ENCODE results near the gene SKP1. TPM values are rescaled to one million over a fixed set of nuclear protein-coding genes. Genes with fewer than 3 reads are reported as not detected.
A peak's percentile ranks its signal among the peaks of the same experiment; 100 is the strongest.
"Not testable (repeated sequence)": the region's sequence is repeated elsewhere in the genome, so short reads cannot be mapped to it uniquely, and the experiment has no call there.

SKP1 gene
- total RNA-seq = 506 TPM
- long read RNA-seq, full-length matches to known transcripts = 615 of 623 reads
- long read RNA-seq, partial matches to known transcripts = 2 of 623 reads
- long read RNA-seq, other reads (novel, unspliced or antisense) = 6 of 623 reads

DNA sequence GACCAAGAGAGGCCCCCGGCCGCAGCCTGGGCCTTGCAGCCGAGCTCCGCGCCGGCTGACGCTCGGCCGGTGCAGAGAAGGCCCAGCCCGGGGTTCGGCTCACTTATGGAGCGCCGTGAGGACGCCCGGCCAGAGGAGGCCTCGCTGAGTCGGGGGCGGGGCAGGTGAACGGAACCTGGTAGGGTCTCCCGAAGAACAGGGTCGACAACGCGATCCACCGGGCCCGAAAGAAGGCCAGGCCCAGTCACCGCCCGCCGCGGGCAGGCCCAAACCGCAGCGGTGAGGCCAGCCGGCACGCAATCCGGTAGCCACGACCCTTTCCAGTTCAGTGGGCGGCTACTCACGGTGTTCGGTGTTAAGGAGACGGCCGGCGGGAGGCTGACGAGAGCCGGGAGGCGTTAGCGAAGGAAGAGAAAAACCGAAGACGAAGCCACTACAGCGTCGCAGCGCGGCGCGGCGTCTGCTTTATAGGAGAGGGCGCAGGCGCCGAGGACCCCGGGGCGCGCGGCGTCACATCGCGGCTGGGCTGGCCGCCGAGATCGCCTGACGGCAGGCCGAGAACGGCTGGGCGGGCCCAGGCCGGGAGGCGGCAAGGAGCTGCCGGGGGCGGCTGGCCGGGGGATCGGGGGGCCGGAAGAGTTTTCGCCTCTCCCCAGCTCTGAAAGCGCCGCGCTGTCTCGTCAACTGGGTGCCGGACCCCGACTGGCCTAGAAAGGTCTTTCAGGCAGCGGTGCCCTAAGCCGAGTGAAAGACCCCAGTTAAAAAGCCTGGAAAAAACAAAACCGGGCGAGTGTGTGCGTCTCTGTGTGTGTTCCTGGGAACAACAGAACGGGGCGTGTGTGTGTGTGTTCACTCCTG, at the start of gene SKP1:
Gene SKP1 (minus strand): TSS at position 440 of the 858 bp plus-strand sequence. CDS start 2,928 bp downstream, outside the sequence.
- Histone ChIP-seq H3K4me1 (peaks cover 58% of the 10 kb centered on the region), H3K4me3 (peak within 1 kb of the TSS; percentile 96), H3K9me3 (replicated peaks) (no peaks in the 10 kb centered on the region), H3K36me3 (peaks cover 17% of the 10 kb centered on the region), H3K27me3 (ENCODE audit: low read depth) (no peaks in the 10 kb centered on the region), H3K27ac (replicated peaks) (peak within 1 kb of the TSS; percentile 100)
- DNase-seq = peak; percentile 85
- TF ChIP-seq, protein P1, sequence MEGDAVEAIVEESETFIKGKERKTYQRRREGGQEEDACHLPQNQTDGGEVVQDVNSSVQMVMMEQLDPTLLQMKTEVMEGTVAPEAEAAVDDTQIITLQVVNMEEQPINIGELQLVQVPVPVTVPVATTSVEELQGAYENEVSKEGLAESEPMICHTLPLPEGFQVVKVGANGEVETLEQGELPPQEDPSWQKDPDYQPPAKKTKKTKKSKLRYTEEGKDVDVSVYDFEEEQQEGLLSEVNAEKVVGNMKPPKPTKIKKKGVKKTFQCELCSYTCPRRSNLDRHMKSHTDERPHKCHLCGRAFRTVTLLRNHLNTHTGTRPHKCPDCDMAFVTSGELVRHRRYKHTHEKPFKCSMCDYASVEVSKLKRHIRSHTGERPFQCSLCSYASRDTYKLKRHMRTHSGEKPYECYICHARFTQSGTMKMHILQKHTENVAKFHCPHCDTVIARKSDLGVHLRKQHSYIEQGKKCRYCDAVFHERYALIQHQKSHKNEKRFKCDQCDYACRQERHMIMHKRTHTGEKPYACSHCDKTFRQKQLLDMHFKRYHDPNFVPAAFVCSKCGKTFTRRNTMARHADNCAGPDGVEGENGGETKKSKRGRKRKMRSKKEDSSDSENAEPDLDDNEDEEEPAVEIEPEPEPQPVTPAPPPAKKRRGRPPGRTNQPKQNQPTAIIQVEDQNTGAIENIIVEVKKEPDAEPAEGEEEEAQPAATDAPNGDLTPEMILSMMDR (IDR thresholded peaks at IDR 0.05; ENCODE audit: borderline replicate concordance) = no peak
- intact Hi-C loops (cut with micrococcal nuclease) = no loop called here

DNA sequence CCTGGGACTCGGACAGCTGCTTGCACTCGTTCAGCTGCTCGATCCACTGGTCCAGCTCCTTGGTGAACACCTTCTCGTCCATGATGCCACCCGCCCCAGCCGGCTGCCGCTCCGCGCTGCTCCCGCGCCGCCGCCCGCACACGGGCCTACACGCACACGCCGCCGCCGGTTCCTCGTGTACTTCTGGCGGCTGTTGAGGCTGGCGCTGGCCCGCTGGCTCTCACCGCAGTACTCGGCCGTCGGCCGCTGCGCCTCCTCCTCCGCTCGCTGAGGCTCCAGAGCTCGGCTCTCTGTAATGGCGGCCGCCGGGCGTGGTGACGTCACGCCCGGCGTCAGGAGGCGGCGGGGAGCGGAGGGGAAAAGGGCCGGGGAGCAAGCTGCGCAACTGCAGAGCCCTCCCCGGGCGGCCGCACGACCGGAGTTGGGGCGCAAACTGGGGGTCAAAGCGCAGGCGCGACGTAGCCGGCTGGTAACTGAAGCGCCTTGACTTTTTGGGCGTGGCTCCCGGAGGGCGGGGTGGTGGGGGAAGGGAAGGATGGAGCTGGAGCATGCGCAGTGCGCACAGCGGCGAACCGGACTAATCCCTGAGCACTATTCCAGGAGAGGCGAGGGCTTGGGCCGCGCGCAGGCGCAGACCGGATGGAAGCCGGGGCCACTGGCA, 49.2 kb upstream of the SKP1 start, which contains the start of gene PPP2CA:
Gene PPP2CA (minus strand): TSS at position 294 of the 661 bp plus-strand sequence. CDS start 212 bp downstream, at position 82.
- Histone ChIP-seq H3K36me3 (peaks cover 2% of the 10 kb centered on the region), H3K4me3 (peak within 1 kb of the TSS; percentile 89), H3K9me3 (replicated peaks) (no peaks in the 10 kb centered on the region), H3K27ac (replicated peaks) (peak within 1 kb of the TSS; percentile 97), H3K27me3 (ENCODE audit: low read depth) (no peaks in the 10 kb centered on the region), H3K4me1 (peaks cover 76% of the 10 kb centered on the region)
- DNase-seq = peak; percentile 98
- intact Hi-C loops (cut with micrococcal nuclease) = no loop called here
- TF ChIP-seq, protein P1 (IDR thresholded peaks at IDR 0.05; ENCODE audit: borderline replicate concordance) = no peak

- peaks cover 7% of the 10 kb centered on the region for H3K36me3 ChIP-seq
- peak overlapping the region; percentile 89 for H3K4me3 ChIP-seq
- peak overlapping the region; percentile 97 for H3K27ac ChIP-seq (replicated peaks)
- no peaks in the 10 kb centered on the region for H3K27me3 ChIP-seq (ENCODE audit: low read depth)
- H3K9me3 ChIP-seq (replicated peaks) = no peaks in the 10 kb centered on the region
- TF ChIP-seq, protein P1 (IDR thresholded peaks at IDR 0.05; ENCODE audit: borderline replicate concordance) = peak; percentile 24
- peak; percentile 50 for DNase-seq
- peaks cover 84% of the 10 kb centered on the region for H3K4me1 ChIP-seq
- intact Hi-C loops (cut with micrococcal nuclease) = no loop called here
These were observed 48.4 kb upstream of the SKP1 start for GRCh38 chr5:134224888-134225779.

GRCh38 chr5:134223406-134224248, 46.9 kb upstream of the SKP1 start:
- Histone ChIP-seq H3K27me3 (ENCODE audit: low read depth) (no peaks in the 10 kb centered on the region), H3K4me1 (peaks cover 92% of the 10 kb centered on the region), H3K27ac (replicated peaks) (peak overlapping the region; percentile 97), H3K36me3 (peaks cover 7% of the 10 kb centered on the region), H3K4me3 (peak overlapping the region; percentile 89), H3K9me3 (replicated peaks) (no peaks in the 10 kb centered on the region)
- TF ChIP-seq, protein P1 (IDR thresholded peaks at IDR 0.05; ENCODE audit: borderline replicate concordance) = no peak
- intact Hi-C loops (cut with micrococcal nuclease) = no loop called here
- DNase-seq = no peak

GRCh38 chr5:134221690-134222089, 44.9 kb upstream of the SKP1 start:
- H3K9me3 ChIP-seq (replicated peaks); H3K36me3 ChIP-seq; DNase-seq; intact Hi-C loops (cut with micrococcal nuclease); H3K27me3 ChIP-seq (ENCODE audit: low read depth): not testable (repeated sequence)
- H3K4me1 ChIP-seq = peaks cover 97% of the 10 kb centered on the region
- peak overlapping the region; percentile 89 for H3K4me3 ChIP-seq
- peak overlapping the region; percentile 43 for H3K27ac ChIP-seq (replicated peaks)

Measured in left ventricle myocardium inferior (tissue), 1 donor.